ENCODE results near the gene ITGA3.

- TF ChIP-seq ZFX (IDR thresholded peaks at IDR 0.05; ENCODE audit: borderline replicate concordance) = no peak
- no peak for TF ChIP-seq CTCF (IDR thresholded peaks at IDR 0.05)
Observed at GRCh38 chr17:50103252-50103651, 47.3 kb downstream of the ITGA3 start.
